OCI-LY3 (cell line): Measurements from ENCODE around the gene EPC1.

ENCODE experiments used
- H2AFZ ChIP-seq: fragments of 200-600, 300-600 bp; shearing (Covaris generic); 2 replicates; pipeline ENCODE4 v1.6.0; 2014; ENCODE audit warnings: antibody characterized with exemption, low read depth, low read length
- H3K27ac ChIP-seq: fragments of 200-600, 300-600 bp; sonication (generic); 2 replicates; pipeline ENCODE4 v1.5.1; 2014; ENCODE audit warnings: mild to moderate bottlenecking, low read length, moderate library complexity, mixed read lengths
- H3K27me3 ChIP-seq: fragments of 200-600, 300-600 bp; sonication (generic); 2 replicates; pipeline ENCODE4 v1.6.1; 2014; ENCODE audit warnings: low read depth, low read length, mixed read lengths
- H3K36me3 ChIP-seq: fragments of 200-600, 300-600 bp; sonication (generic); replicated peaks from 2 replicates; pipeline ENCODE3; 2014; ENCODE audit warnings: low read depth, low read length, mixed read lengths
- H3K4me1 ChIP-seq: fragments of 300-600, 200-600 bp; sonication (generic); 2 replicates; pipeline ENCODE4 v1.6.1; 2014; ENCODE audit warnings: low read length, mixed read lengths
- H3K4me2 ChIP-seq: fragments of 200-600, 300-600 bp; sonication (generic); 2 replicates; pipeline ENCODE4 v1.6.1; 2014; ENCODE audit warnings: low read length, mixed read lengths
- H3K4me3 ChIP-seq: fragments of 300-600, 200-600 bp; sonication (generic); 2 replicates; pipeline ENCODE4 v1.5.1; 2014; ENCODE audit warnings: antibody characterized with exemption, mild to moderate bottlenecking, low read length, moderate library complexity
- H3K79me2 ChIP-seq: fragments of 300-600, 200-600 bp; shearing (Covaris generic); 2 replicates; pipeline ENCODE4 v1.6.1; 2014; ENCODE audit warnings: mild to moderate bottlenecking, low read length, mixed read lengths
- H3K9ac ChIP-seq: fragments of 300-600, 200-600 bp; shearing (Covaris generic); 2 replicates; pipeline ENCODE4 v1.6.0; 2014; ENCODE audit warnings: mild to moderate bottlenecking, low read length, moderate library complexity
- H3K9me3 ChIP-seq: fragments of 200-600, 300-600 bp; shearing (Covaris generic); 2 replicates; pipeline ENCODE4 v1.6.1; 2014; ENCODE audit warnings: low read length, mixed read lengths; ENCODE audit not compliant: insufficient read depth
- H4K20me1 ChIP-seq: fragments of 200-600, 300-600 bp; sonication (generic); 2 replicates; pipeline ENCODE4 v1.6.1; 2016; ENCODE audit warnings: low read length, mixed read lengths; ENCODE audit not compliant: insufficient read depth
- CTCF ChIP-seq: fragments of 200-600, 300-600 bp; sonication (generic); IDR thresholded peaks from 2 replicates; pipeline ENCODE4 v1.5.1; 2014; ENCODE audit warnings: antibody characterized with exemption, low read length, low read depth
- EZH2phosphoT487 ChIP-seq: fragments of 200-600 bp; shearing (Covaris generic); IDR thresholded peaks from 2 replicates; pipeline ENCODE4 v1.6.1; 2018; ENCODE audit warnings: antibody characterized with exemption, mixed run types, low read depth

The EPC1 gene

DNA sequence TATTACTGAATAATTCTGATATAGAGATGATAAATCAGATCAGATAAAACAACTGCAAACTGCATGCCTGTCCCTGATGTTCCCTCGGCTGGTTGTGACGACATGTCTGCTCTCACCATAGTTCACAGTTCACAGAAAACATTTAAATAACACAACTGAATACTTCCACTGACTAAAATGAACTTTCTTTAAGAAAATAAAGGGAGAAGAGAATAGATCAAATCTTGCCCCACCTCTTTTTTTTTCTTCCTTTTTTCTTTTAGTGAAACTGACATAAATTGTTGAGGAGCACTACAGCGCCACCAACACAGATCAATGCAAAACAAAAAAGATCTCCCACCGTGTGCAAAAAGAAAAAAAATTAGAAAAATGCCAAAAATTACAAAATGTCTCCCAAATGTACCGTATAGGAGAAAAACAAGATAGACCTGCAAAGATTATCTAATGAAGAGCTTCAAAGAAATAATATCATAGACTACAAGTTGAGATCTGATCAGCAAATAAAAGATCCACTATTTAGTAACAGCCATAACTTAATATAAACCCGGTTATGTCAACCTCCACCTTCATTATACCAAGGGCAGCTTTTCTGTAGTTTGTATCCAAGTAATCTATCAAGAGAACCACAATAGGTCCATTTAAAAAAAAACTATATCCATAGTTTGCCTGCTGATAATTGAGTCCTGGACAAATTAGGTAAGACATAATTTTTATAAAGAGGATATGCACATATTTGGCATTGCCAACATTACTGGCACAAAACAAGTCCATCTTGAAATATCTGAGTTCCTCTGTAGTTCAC lies 30.7 kb upstream of the EPC1 start:
- peak overlapping the region; percentile 27 for H3K27ac ChIP-seq
- peak overlapping the region; percentile 78 for H3K4me2 ChIP-seq
- H4K20me1 ChIP-seq: no peaks in the 10 kb centered on the region
- TF ChIP-seq CTCF (peak; percentile 61), EZH2phosphoT487 (no peak)
- peak overlapping the region; percentile 74 for H3K9ac ChIP-seq
- peaks cover 3% of the 10 kb centered on the region for H3K36me3 ChIP-seq
- peak overlapping the region; percentile 81 for H3K4me3 ChIP-seq
- H3K4me1 ChIP-seq: peaks cover 19% of the 10 kb centered on the region
- H2AFZ ChIP-seq: no peak overlapping the region
- H3K27me3 ChIP-seq: no peaks in the 10 kb centered on the region
- H3K9me3 ChIP-seq: no peaks in the 10 kb centered on the region
- H3K79me2 ChIP-seq: peaks cover 10% of the 10 kb centered on the region; the same call in 1 of the 2 replicates

DNA sequence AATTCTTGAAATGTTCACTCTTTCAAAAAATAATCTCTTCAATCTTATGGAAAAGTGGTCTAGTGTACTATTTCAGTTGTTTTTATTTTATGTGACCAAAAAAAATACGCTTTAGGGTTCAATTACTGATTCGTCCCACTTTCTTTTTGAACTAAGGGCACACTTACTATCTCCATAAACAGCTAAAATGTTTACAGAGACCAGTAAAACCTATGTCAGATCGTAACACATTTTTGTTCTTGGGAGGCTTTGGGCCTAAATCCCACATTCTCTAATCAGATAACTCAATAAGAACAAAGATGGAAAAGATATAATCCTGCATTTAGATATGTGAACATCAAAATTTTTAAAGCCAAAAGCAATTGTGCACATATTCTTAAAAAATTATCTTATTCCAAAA lies 29.8 kb upstream of the EPC1 start:
- H3K79me2 ChIP-seq: peaks cover 10% of the 10 kb centered on the region; the same call in 1 of the 2 replicates
- peak overlapping the region; percentile 27; the same call in 1 of the 2 replicates for H3K27ac ChIP-seq
- H3K4me2 ChIP-seq: peak overlapping the region; percentile 78
- peak overlapping the region; percentile 81 for H3K4me3 ChIP-seq
- peaks cover 26% of the 10 kb centered on the region for H3K4me1 ChIP-seq
- H3K9me3 ChIP-seq: no peaks in the 10 kb centered on the region
- H3K36me3 ChIP-seq: peaks cover 3% of the 10 kb centered on the region
- no peaks in the 10 kb centered on the region; the same call in 1 of the 2 replicates for H4K20me1 ChIP-seq
- H2AFZ ChIP-seq: 0 out of 2 replicates have a peak overlapping the region, but pooled peaks have one; percentile 23
- H3K9ac ChIP-seq: peak overlapping the region; percentile 74
- no peak for TF ChIP-seq EZH2phosphoT487
- no peak for TF ChIP-seq CTCF
- H3K27me3 ChIP-seq: no peaks in the 10 kb centered on the region

DNA sequence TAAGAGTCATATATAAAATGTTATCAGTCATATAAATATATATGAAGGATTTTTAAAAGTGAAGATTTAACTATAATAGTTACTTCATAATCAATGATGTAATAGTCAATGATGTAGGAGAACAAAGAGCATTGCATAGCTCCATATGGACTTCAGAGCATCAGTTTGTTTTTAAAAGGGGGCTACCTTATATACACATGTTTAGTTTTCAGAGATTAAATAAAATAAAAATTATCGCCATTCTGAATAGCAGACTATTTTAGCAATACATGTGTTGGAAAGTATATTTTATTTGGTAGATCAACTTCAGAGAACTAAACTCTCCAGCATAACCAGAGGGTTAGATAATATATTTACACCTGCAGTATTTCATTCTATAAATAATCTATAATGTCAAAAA lies 29.1 kb upstream of the EPC1 start:
- Histone ChIP-seq H3K4me2 (peak overlapping the region; percentile 78), H3K9ac (0 out of 2 replicates have a peak overlapping the region, but pooled peaks have one; percentile 74)
- TF ChIP-seq EZH2phosphoT487: no peak
- TF ChIP-seq CTCF: no peak

DNA sequence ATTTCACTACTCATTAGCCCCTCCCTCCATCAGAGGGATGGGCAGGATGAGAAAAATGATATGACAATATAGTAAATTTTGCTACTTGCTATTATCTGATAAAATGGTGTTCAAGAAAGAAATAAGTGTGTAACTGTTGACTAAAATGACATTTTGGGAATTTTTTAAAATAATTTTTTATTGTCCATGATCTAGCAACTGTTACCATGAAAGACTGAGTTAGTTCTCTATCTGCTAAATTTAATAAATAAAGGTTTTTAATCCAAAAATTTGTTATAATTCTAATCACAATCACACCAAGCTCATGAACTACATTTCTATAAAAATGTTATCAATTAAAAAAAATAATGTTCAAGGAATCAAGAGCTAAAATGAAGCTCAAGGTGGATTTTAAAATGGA lies 28.7 kb upstream of the EPC1 start:
- no peak overlapping the region for H3K27ac ChIP-seq
- no peak for TF ChIP-seq EZH2phosphoT487
- TF ChIP-seq CTCF: no peak
- no peak overlapping the region for H2AFZ ChIP-seq
- H3K27me3 ChIP-seq: no peaks in the 10 kb centered on the region
- peaks cover 10% of the 10 kb centered on the region; the same call in 1 of the 2 replicates for H3K79me2 ChIP-seq
- no peaks in the 10 kb centered on the region; the same call in 1 of the 2 replicates for H4K20me1 ChIP-seq
- H3K4me1 ChIP-seq: peaks cover 26% of the 10 kb centered on the region
- no peak overlapping the region for H3K4me3 ChIP-seq
- peaks cover 3% of the 10 kb centered on the region for H3K36me3 ChIP-seq
- no peak overlapping the region for H3K9ac ChIP-seq
- H3K4me2 ChIP-seq: no peak overlapping the region
- H3K9me3 ChIP-seq: no peaks in the 10 kb centered on the region

More for the DNA sequence above, 29.1 kb upstream of the EPC1 start:
- H3K36me3 ChIP-seq: peaks cover 3% of the 10 kb centered on the region
- peak overlapping the region; percentile 81 for H3K4me3 ChIP-seq
- H4K20me1 ChIP-seq: no peaks in the 10 kb centered on the region; the same call in 1 of the 2 replicates
- H3K4me1 ChIP-seq: peaks cover 26% of the 10 kb centered on the region
- H3K27me3 ChIP-seq: no peaks in the 10 kb centered on the region
- H3K27ac ChIP-seq: no peak overlapping the region
- no peak overlapping the region for H2AFZ ChIP-seq
- H3K79me2 ChIP-seq: peaks cover 10% of the 10 kb centered on the region; the same call in 1 of the 2 replicates
- H3K9me3 ChIP-seq: no peaks in the 10 kb centered on the region
